Tibial nerve (tissue), 4 donors: ENCODE data around the gene UBE2D3. TPM values are rescaled to one million over a fixed set of nuclear protein-coding genes. Genes with fewer than 3 reads are reported as not detected.

Experiments
- DNase-seq, 2 donors: peaks; one replicate each; pipeline ENCODE4 v3.0.0-alpha.2; 2019; ENCODE audit warnings: low spot score in 2 of 2
- H3K27ac ChIP-seq, 4 donors: fragments of 200-600 bp; sonication (generic) in 3 of 4; one replicate each; pipeline ENCODE4 v1.5.1; 2017 to 2019; ENCODE audit warnings: mild to moderate bottlenecking in 1 of 4
- H3K27me3 ChIP-seq, 2 donors: fragments of 200-600 bp; sonication (generic) in 1 of 2; one replicate each; pipeline versions ENCODE4 v1.5.1 to v1.6.0; 2017 to 2019
- H3K36me3 ChIP-seq, 3 donors: fragments of 200-600 bp; sonication (generic); one replicate each; pipeline ENCODE4 v1.5.1; 2018 to 2019
- H3K4me1 ChIP-seq, 4 donors: fragments of 200-600 bp; sonication (generic) in 3 of 4; one replicate each; pipeline ENCODE4 v1.5.1; 2017 to 2019
- H3K4me3 ChIP-seq, 4 donors: fragments of 200-600 bp; sonication (generic) in 3 of 4; one replicate each; pipeline ENCODE4 v1.5.1; 2017 to 2019; ENCODE audit warnings: mild to moderate bottlenecking in 1 of 4, moderate library complexity in 1 of 4
- H3K9me3 ChIP-seq, 4 donors: fragments of 200-600 bp; sonication (generic) in 3 of 4; one replicate each; pipeline ENCODE4 v1.5.1; 2017 to 2019
- EP300 ChIP-seq, 2 donors: sonication (generic); formaldehyde crosslinking; IDR thresholded peaks; one replicate each; pipeline ENCODE4 v1.6.1; 2017; ENCODE audit warnings: antibody characterized with exemption in 2 of 2, mild to moderate bottlenecking in 1 of 2
- POLR2A ChIP-seq, 2 donors: fragments of 450-650 bp; IDR thresholded peaks; one replicate each; pipeline ENCODE4 v1.6.1; 2017; ENCODE audit warnings: antibody characterized with exemption in 2 of 2, mild to moderate bottlenecking in 2 of 2, moderate library complexity in 2 of 2
- WGBS, 2 donors: methylation state at CpG; one replicate each; pipeline ENCODE4 v1.1.5; 2018; 5-methylcytosine and 5-hydroxymethylcytosine counted together
- total RNA-seq, 4 donors: library from RNA; depleted of rRNA; stranded (reverse); fragments of >200 nt; gene quantifications; one replicate each; pipeline ENCODE4 v1.1.0, GENCODE V29; 2016
- TF ChIP-seq, protein P1 (sequence below), 5 experiments: fragments of 200-600 bp in 3 of 5; fragments of 450-650 bp in 2 of 5; sonication (generic) in 3 of 5; IDR thresholded peaks; one replicate each; pipeline ENCODE4 v1.5.1; 2016 to 2019; ENCODE audit warnings: antibody characterized with exemption in 5 of 5, mild to moderate bottlenecking in 3 of 5, moderate library complexity in 2 of 5

The UBE2D3 gene
- total RNA-seq, 4 donors from 2014 or later, result 305 to 409 (median 347) TPM

GRCh38 chr4:102787096-102787881, 40.1 kb downstream of the UBE2D3 start:
- Histone ChIP-seq H3K4me3 (no peak overlapping the region), H3K27me3 (no peaks in the 10 kb centered on the region)
- WGBS, 2 donors, result 94% methylated on average over 7 of the region's 7 CpGs

GRCh38 chr4:102786279-102786678, 41.1 kb downstream of the UBE2D3 start:
- no peak for DNase-seq
- Histone ChIP-seq H3K36me3 (peaks cover 0 to 7% (median 0%) of the 10 kb centered on the region in 3 donors), H3K27me3 (no peaks in the 10 kb centered on the region), H3K9me3 (peaks cover 0 to 14% (median 0%) of the 10 kb centered on the region in 4 donors), H3K4me3 (no peak overlapping the region), H3K27ac (no peak overlapping the region), H3K4me1 (peaks cover 0 to 3% (median 0%) of the 10 kb centered on the region in 4 donors)
- WGBS, 2 donors, result 69 to 70% methylated on average over 1 of the region's 1 CpG
- TF ChIP-seq POLR2A (IDR thresholded peaks at IDR 0.05) (no peak), EP300 (IDR thresholded peaks at IDR 0.05) (no peak)
- TF ChIP-seq, protein P1, sequence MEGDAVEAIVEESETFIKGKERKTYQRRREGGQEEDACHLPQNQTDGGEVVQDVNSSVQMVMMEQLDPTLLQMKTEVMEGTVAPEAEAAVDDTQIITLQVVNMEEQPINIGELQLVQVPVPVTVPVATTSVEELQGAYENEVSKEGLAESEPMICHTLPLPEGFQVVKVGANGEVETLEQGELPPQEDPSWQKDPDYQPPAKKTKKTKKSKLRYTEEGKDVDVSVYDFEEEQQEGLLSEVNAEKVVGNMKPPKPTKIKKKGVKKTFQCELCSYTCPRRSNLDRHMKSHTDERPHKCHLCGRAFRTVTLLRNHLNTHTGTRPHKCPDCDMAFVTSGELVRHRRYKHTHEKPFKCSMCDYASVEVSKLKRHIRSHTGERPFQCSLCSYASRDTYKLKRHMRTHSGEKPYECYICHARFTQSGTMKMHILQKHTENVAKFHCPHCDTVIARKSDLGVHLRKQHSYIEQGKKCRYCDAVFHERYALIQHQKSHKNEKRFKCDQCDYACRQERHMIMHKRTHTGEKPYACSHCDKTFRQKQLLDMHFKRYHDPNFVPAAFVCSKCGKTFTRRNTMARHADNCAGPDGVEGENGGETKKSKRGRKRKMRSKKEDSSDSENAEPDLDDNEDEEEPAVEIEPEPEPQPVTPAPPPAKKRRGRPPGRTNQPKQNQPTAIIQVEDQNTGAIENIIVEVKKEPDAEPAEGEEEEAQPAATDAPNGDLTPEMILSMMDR (IDR thresholded peaks at IDR 0.05), result no peak

More at GRCh38 chr4:102787096-102787881, 40.1 kb downstream of the UBE2D3 start:
- Histone ChIP-seq H3K27ac (no peak overlapping the region), H3K4me1 (peaks cover 0 to 3% (median 0%) of the 10 kb centered on the region in 4 donors), H3K9me3 (peaks cover 0 to 14% (median 0%) of the 10 kb centered on the region in 4 donors), H3K36me3 (peaks cover 0 to 17% (median 0%) of the 10 kb centered on the region in 3 donors)
- no peak for DNase-seq
- TF ChIP-seq EP300 (IDR thresholded peaks at IDR 0.05), result no peak
- TF ChIP-seq POLR2A (IDR thresholded peaks at IDR 0.05), result no peak
- TF ChIP-seq, protein P1 (IDR thresholded peaks at IDR 0.05), result no peak

DNA sequence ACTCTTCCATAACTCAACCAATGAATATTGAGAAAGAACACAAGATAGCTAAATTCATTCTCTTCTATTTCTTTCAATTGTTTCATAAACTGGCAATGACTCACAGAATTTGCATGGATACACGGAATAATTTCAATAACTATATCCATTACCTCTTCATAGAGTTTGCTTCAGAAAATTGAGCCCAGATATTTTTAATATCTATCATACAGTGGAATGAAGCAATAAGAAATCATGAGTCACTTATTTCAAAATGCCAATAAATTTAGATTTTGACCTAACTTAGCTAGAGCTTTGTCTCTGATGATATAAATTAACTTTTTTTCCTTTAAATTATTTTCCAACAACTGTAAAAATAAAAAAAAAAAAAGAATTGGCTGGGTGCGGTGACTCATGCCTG, 44.3 kb downstream of the UBE2D3 start:
- TF ChIP-seq POLR2A (IDR thresholded peaks at IDR 0.05) (no peak), EP300 (IDR thresholded peaks at IDR 0.05) (no peak)
- TF ChIP-seq, protein P1 (IDR thresholded peaks at IDR 0.05), result no peak
- 88 to 89% methylated on average over 2 of the region's 2 CpGs for WGBS, 2 donors

GRCh38 chr4:102781570-102781969, 45.8 kb downstream of the UBE2D3 start:
- no peak for DNase-seq
- H3K4me1 ChIP-seq, result no peaks in the 10 kb centered on the region
- H3K9me3 ChIP-seq, result no peaks in the 10 kb centered on the region
- no peaks in the 10 kb centered on the region for H3K27me3 ChIP-seq
- WGBS, 2 donors, result 87 to 100% methylated on average over 1 of the region's 1 CpG
- TF ChIP-seq POLR2A (IDR thresholded peaks at IDR 0.05) (no peak), EP300 (IDR thresholded peaks at IDR 0.05) (no peak)
- TF ChIP-seq, protein P1 (IDR thresholded peaks at IDR 0.05), result no peak
- H3K27ac ChIP-seq, result no peak overlapping the region
- H3K4me3 ChIP-seq, result no peak overlapping the region
- H3K36me3 ChIP-seq, result no peaks in the 10 kb centered on the region

More for the DNA sequence above, 44.3 kb downstream of the UBE2D3 start:
- Histone ChIP-seq H3K9me3 (peaks cover 0 to 7% (median 0%) of the 10 kb centered on the region in 4 donors), H3K4me1 (no peaks in the 10 kb centered on the region), H3K36me3 (no peaks in the 10 kb centered on the region), H3K27ac (no peak overlapping the region), H3K27me3 (no peaks in the 10 kb centered on the region), H3K4me3 (no peak overlapping the region)
- no peak for DNase-seq

DNA sequence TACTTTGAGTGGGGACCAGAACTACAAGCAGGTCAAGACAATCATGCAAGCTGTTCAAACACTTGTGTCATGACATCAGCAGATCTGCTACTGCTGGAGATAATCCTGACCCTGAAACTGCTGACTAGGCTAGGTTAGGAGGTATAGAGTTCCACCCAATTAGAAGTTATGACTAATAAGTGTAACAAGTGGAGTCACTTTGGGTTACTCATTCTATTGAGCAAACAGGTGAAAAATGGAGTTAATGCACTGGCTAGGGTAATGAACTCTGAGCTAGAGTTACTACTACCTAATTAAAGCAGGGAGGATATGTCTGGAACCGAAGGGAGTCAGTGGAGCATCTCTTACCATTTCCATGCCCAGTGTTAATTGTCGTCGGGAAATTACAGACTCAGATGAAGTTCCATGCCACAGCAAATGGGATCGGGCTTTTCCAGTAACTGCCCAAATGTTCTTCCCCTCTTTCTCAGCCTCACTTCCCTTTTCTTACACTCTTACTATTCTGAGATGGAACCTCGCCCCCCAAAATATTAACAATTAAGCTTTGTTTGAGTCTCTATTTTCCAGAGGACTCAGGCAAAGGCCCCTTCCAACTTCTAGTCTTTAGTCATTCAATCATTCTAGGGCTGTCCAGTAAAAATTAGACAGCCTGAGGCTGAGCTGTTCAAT, 46.7 kb downstream of the UBE2D3 start:
- no peak for DNase-seq
- no peaks in the 10 kb centered on the region for H3K27me3 ChIP-seq
- TF ChIP-seq, protein P1 (IDR thresholded peaks at IDR 0.05), result no peak

More for the DNA sequence above, 46.7 kb downstream of the UBE2D3 start:
- no peak overlapping the region for H3K27ac ChIP-seq
- no peak overlapping the region for H3K4me3 ChIP-seq
- H3K36me3 ChIP-seq, result no peaks in the 10 kb centered on the region
- WGBS, 2 donors, result 79 to 80% methylated on average over 5 of the region's 5 CpGs
- no peaks in the 10 kb centered on the region for H3K9me3 ChIP-seq
- H3K4me1 ChIP-seq, result no peaks in the 10 kb centered on the region
